B cell (primary cell): ENCODE measurements around the gene AHDC1. TPM values are rescaled to one million over a fixed set of nuclear protein-coding genes. Genes with fewer than 3 reads are reported as not detected.

Experiments used
- ATAC-seq: fragments of 200-7000 bp; cut with Tn5 transposase; one replicate; pipeline ENCODE4 v1.10.0; 2021; ENCODE audit warnings: low read depth, mild to moderate bottlenecking, moderate number of reproducible peaks, moderate library complexity
- CTCF ChIA-PET: fragments of 350-600 bp; sonication (Branson Sonifier 250); formaldehyde crosslinking; loops from one replicate; lab custom pipeline; 2021; ENCODE audit warnings: antibody characterized with exemption, inconsistent platforms; lab: Charles Lee
- POLR2A ChIA-PET: fragments of 350-600 bp; sonication (Branson Sonifier 250); formaldehyde crosslinking; loops from one replicate; lab custom pipeline; 2021; ENCODE audit warnings: antibody characterized with exemption; lab: Charles Lee
- DNase-seq: peaks from one replicate; pipeline ENCODE4 v3.0.0; 2013
- H2AFZ ChIP-seq: 2 replicates; pipeline ENCODE4 v1.6.1; 2012; ENCODE audit warnings: mild to moderate bottlenecking, low read depth, low read length; ENCODE audit not compliant: insufficient read depth, poor library complexity, severe bottlenecking
- H3K27ac ChIP-seq, 2 donors: 1 replicate in 1 of 2; 2 replicates in 1 of 2; pipeline ENCODE4 v1.5.1; 2012 to 2013; ENCODE audit warnings: low read length in 2 of 2, mild to moderate bottlenecking in 2 of 2, moderate library complexity in 1 of 2
- H3K27me3 ChIP-seq, 4 experiments: fragments of 200-600 bp in 1 of 4; sonication (generic) in 1 of 4; replicated peaks in 1 of 4; 1 replicate in 2 of 4; 2 replicates in 2 of 4; pipeline versions ENCODE4 v1.6.1 to v1.7.0; 2013 to 2016; ENCODE audit warnings: low read length in 3 of 4, mild to moderate bottlenecking in 2 of 4, mixed read lengths in 1 of 4, moderate library complexity in 1 of 4; ENCODE audit not compliant: insufficient read depth in 4 of 4, control insufficient read depth in 3 of 4; ENCODE audit errors: control extremely low read depth in 1 of 4
- H3K36me3 ChIP-seq, 2 experiments: replicated peaks in 1 of 2; 1 replicate in 1 of 2; 2 replicates in 1 of 2; pipeline versions ENCODE4 v1.6.1 to v1.7.1; 2013; ENCODE audit warnings: low read length in 1 of 2; ENCODE audit not compliant: insufficient read depth in 2 of 2, control insufficient read depth in 1 of 2; ENCODE audit errors: control extremely low read depth in 1 of 2, extremely low read depth in 1 of 2
- H3K4me1 ChIP-seq, 2 donors: fragments of 200-600 bp in 1 of 2; sonication (generic) in 1 of 2; 1 replicate in 1 of 2; 2 replicates in 1 of 2; pipeline versions ENCODE4 v1.5.1 to v1.6.1; 2013 to 2017; ENCODE audit warnings: low read length in 2 of 2; ENCODE audit not compliant: control insufficient read depth in 2 of 2, insufficient read depth in 2 of 2
- H3K4me2 ChIP-seq: replicated peaks from 2 replicates; pipeline ENCODE3; 2012; ENCODE audit warnings: mild to moderate bottlenecking, low read depth, low read length; ENCODE audit not compliant: poor library complexity, severe bottlenecking
- H3K4me3 ChIP-seq, 5 experiments: fragments of 200-600 bp in 1 of 5; sonication (generic) in 1 of 5; 1 replicate in 3 of 5; 2 replicates in 2 of 5; pipeline versions ENCODE4 v1.5.1 to v1.7.0; 2011 to 2016; ENCODE audit warnings: low read length in 4 of 5, mild to moderate bottlenecking in 4 of 5, low read depth in 2 of 5, control low read depth in 1 of 5, moderate library complexity in 1 of 5; ENCODE audit not compliant: insufficient read depth in 1 of 5; ENCODE audit errors: control extremely low read depth in 1 of 5, extremely low read depth in 1 of 5
- H3K79me2 ChIP-seq: fragments of 200-600 bp; sonication (generic); one replicate; pipeline ENCODE4 v1.6.0; 2016; ENCODE audit warnings: low read length; ENCODE audit not compliant: control insufficient read depth, insufficient read depth
- H3K9ac ChIP-seq: fragments of 200-600 bp; sonication (generic); 2 replicates; pipeline ENCODE4 v1.6.1; 2017; ENCODE audit warnings: mild to moderate bottlenecking, low read length, moderate library complexity
- H3K9me3 ChIP-seq, 3 donors: one replicate each; pipeline versions ENCODE4 v1.6.1 to v1.7.1; 2013; ENCODE audit warnings: low read length in 2 of 3; ENCODE audit not compliant: control insufficient read depth in 2 of 3, insufficient read depth in 1 of 3; ENCODE audit errors: control extremely low read depth in 1 of 3
- H4K20me1 ChIP-seq: 2 replicates; pipeline ENCODE4 v1.6.0; 2012; ENCODE audit warnings: mild to moderate bottlenecking, low read length; ENCODE audit not compliant: insufficient read depth, control insufficient read depth, poor library complexity, severe bottlenecking
- H3K27ac Mint-ChIP-seq: one replicate; pipeline ENCODE4 v1.8.0; 2021; ENCODE audit warnings: mixed read lengths
- H3K27me3 Mint-ChIP-seq: one replicate; pipeline ENCODE4 v1.8.0; 2021; ENCODE audit warnings: mixed read lengths
- H3K4me1 Mint-ChIP-seq: one replicate; pipeline ENCODE4 v1.8.0; 2021; ENCODE audit warnings: mixed read lengths
- H3K4me3 Mint-ChIP-seq: one replicate; pipeline ENCODE4 v1.8.0; 2021; ENCODE audit warnings: mixed read lengths
- H3K9me3 Mint-ChIP-seq: one replicate; pipeline ENCODE4 v1.8.0; 2022; ENCODE audit warnings: mixed read lengths; ENCODE audit not compliant: insufficient read depth
- EZH2 ChIP-seq: IDR thresholded peaks from 2 replicates; pipeline ENCODE4 v1.6.1; 2012; ENCODE audit warnings: borderline replicate concordance, low read depth, mild to moderate bottlenecking, moderate library complexity, low read length; ENCODE audit not compliant: insufficient read depth, poor library complexity, severe bottlenecking
- WGBS: methylation state at CpG from one replicate; pipeline ENCODE4 v1.1.5; 2013; ENCODE audit warnings: missing lambda C conversion rate; ENCODE audit not compliant: insufficient coverage; 5-methylcytosine and 5-hydroxymethylcytosine counted together
- intact Hi-C: fragments of 100-400 bp; cut with micrococcal nuclease; formaldehyde crosslinking; loops from one replicate; pipeline ENCODE4 v1.10.0; 2022
- polyA plus RNA-seq: library from polyadenylated mRNA; depleted of rRNA; stranded (reverse); fragments of >200 nt; gene quantifications from 2 replicates; pipeline ENCODE4 v1.2.3, GENCODE V29; 2012
- total RNA-seq, 2 donors: library from RNA; stranded (reverse); fragments of 120-200 nt in 1 of 2; gene quantifications; 1 replicate in 1 of 2; 2 replicates in 1 of 2; pipeline versions ENCODE4 v1.2.3 to v1.2.4, GENCODE V29; 2013 to 2022
- TF ChIP-seq, protein P1 (sequence below): fragments of 200-600 bp; IDR thresholded peaks from one replicate; pipeline ENCODE4 v1.8.0; 2022; ENCODE audit warnings: antibody characterized with exemption, mild to moderate bottlenecking

Gene AHDC1
- total and polyA plus RNA-seq, 2 donors (not counting 1 experiment from before 2014, with no cell fraction given): 6.2 to 32.0 TPM

- H3K27ac ChIP-seq: no peak overlapping the region
Observed at GRCh38 chr1:27572019-27572678, 31.8 kb downstream of the AHDC1 start.

More at GRCh38 chr1:27572019-27572678, 31.8 kb downstream of the AHDC1 start:
- CTCF ChIA-PET: interaction anchor here (0.6 to 2.8 kb wide), 4 partner anchors 16 to 124 kb away, joined by 3 to 9 read pairs (median 4); partner anchors contain the start of gene AHDC1
- H3K4me1 ChIP-seq: peaks cover 21 to 48% of the 10 kb centered on the region in 2 donors
- Mint-ChIP-seq H3K27me3 (no peaks in the 10 kb centered on the region), H3K9me3 (no peaks in the 10 kb centered on the region), H3K4me3 (no peak overlapping the region), H3K27ac (peak overlapping the region; percentile 23), H3K4me1 (peaks cover 52% of the 10 kb centered on the region)
- no peak overlapping the region for H3K9ac ChIP-seq
- no peak overlapping the region for H3K4me2 ChIP-seq
- H3K79me2 ChIP-seq: peaks cover 39% of the 10 kb centered on the region
- no peak for DNase-seq
- no peak for TF ChIP-seq EZH2
- TF ChIP-seq, protein P1, sequence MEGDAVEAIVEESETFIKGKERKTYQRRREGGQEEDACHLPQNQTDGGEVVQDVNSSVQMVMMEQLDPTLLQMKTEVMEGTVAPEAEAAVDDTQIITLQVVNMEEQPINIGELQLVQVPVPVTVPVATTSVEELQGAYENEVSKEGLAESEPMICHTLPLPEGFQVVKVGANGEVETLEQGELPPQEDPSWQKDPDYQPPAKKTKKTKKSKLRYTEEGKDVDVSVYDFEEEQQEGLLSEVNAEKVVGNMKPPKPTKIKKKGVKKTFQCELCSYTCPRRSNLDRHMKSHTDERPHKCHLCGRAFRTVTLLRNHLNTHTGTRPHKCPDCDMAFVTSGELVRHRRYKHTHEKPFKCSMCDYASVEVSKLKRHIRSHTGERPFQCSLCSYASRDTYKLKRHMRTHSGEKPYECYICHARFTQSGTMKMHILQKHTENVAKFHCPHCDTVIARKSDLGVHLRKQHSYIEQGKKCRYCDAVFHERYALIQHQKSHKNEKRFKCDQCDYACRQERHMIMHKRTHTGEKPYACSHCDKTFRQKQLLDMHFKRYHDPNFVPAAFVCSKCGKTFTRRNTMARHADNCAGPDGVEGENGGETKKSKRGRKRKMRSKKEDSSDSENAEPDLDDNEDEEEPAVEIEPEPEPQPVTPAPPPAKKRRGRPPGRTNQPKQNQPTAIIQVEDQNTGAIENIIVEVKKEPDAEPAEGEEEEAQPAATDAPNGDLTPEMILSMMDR: no peak
- peaks cover 0 to 4% (median 2%) of the 10 kb centered on the region in 4 experiments for H3K27me3 ChIP-seq
- POLR2A ChIA-PET: interaction anchor here (0.7 kb wide), 2 partner anchors 15 to 43 kb away, joined by 3 read pairs; no protein-coding TSS in a partner anchor
- H4K20me1 ChIP-seq: peaks cover 35% of the 10 kb centered on the region
- no peak overlapping the region for H3K4me3 ChIP-seq
- 56% methylated on average over 9 of the region's 9 CpGs for WGBS
- H3K9me3 ChIP-seq: no peaks in the 10 kb centered on the region
- ATAC-seq: no peak
- no peak overlapping the region for H2AFZ ChIP-seq
- intact Hi-C loops: no loop called here
- H3K36me3 ChIP-seq: no peaks in the 10 kb centered on the region
